Muscle of leg (tissue), 11 donors: Measurements from ENCODE around the gene TMEM62. TPM values are rescaled to one million over a fixed set of nuclear protein-coding genes. Genes with fewer than 3 reads are reported as not detected.

Source experiments
- DNase-seq: peaks from one replicate; pipeline ENCODE4 v3.0.0; 2013
- H3K27ac ChIP-seq: one replicate; pipeline ENCODE4 v1.5.1; 2013; ENCODE audit warnings: mild to moderate bottlenecking, low read length, control low read depth
- H3K27me3 ChIP-seq: one replicate; pipeline ENCODE4 v1.6.1; 2013; ENCODE audit warnings: low read length; ENCODE audit not compliant: control insufficient read depth, insufficient read depth
- H3K36me3 ChIP-seq: one replicate; pipeline ENCODE4 v1.6.1; 2013; ENCODE audit warnings: low read length; ENCODE audit not compliant: control insufficient read depth, insufficient read depth
- H3K4me1 ChIP-seq: one replicate; pipeline ENCODE4 v1.6.1; 2013; ENCODE audit warnings: low read length; ENCODE audit not compliant: control insufficient read depth, insufficient read depth
- H3K4me3 ChIP-seq: one replicate; pipeline ENCODE4 v1.5.1; 2013; ENCODE audit warnings: low read length, control low read depth
- H3K9me3 ChIP-seq: replicated peaks from 2 replicates; pipeline ENCODE4 v1.6.1; 2013; ENCODE audit warnings: low read depth, low read length; ENCODE audit not compliant: control insufficient read depth
- WGBS: methylation state at CpG from one replicate; pipeline ENCODE4 v1.1.5; 2013; ENCODE audit warnings: missing lambda C conversion rate; ENCODE audit not compliant: insufficient coverage; 5-methylcytosine and 5-hydroxymethylcytosine counted together
- polyA plus RNA-seq, 8 donors: library from polyadenylated mRNA; unstranded; fragments of 120-200 nt; gene quantifications; one replicate each; pipeline versions ENCODE4 v1.2.1 to v1.2.3, GENCODE V29; 2013; ENCODE audit warnings: inconsistent platforms in 1 of 8, low replicate concordance in 1 of 8; ENCODE audit not compliant: insufficient read length in 8 of 8, insufficient read depth in 1 of 8
- total RNA-seq: library from RNA; stranded (reverse); fragments of 120-200 nt; gene quantifications from one replicate; pipeline ENCODE4 v1.2.4, GENCODE V29; 2013

Gene TMEM62
- total and polyA plus RNA-seq, 9 donors: 4.8 to 12.1 (median 8.0) TPM

DNA sequence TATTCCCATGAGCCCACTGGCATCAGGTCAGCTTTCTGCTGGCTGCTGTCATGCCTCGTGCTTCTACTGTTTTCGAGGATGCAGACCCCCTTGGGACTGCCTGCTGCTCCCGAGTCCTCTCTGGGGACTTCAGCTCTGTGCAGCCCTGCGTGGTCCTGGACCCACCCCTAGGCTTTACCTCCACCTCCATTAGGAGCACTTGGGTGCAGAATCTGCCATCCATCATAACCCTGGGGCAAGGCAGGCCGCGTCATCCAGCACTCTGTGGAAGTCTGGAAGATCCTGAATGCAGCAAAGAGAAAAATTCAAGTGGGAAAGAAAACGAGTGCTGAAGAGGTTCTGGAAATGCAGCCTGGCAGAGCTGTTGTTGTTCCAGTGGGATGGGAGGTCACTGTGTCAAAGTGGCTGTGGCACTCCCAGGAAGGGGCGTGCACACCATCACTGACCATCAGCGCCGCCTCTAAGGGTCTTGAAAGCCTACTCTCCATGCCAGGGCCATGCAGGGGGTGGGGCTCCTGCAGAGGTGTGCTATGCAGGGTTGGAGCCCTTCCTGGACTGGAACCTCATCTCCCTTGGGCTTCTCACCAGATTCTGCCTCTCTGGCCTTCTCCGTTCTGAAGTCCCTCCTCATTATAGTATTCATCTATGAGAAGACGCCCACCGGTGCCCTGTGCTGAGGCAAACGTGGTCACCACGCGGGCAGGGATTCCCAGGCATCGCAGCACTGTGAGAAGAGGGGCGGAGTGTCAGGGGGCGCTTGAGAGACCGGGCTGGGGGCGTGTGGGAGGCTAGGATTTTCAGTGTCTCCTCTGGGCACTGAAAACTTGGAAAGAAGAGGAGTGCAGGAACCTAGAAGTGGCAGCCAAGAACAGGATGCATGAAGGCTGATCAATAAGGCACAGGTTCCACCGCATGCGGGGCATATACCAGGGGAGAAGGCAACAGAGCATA lies 74.9 kb downstream of the TMEM62 start:
- no peaks in the 10 kb centered on the region for H3K4me1 ChIP-seq
- peaks cover 34% of the 10 kb centered on the region for H3K27me3 ChIP-seq
- no peak overlapping the region for H3K27ac ChIP-seq
- no peaks in the 10 kb centered on the region for H3K36me3 ChIP-seq
- no peak overlapping the region for H3K4me3 ChIP-seq
- 58% methylated on average over 14 of the region's 23 CpGs for WGBS
- no peak for DNase-seq
- H3K9me3 ChIP-seq: no peaks in the 10 kb centered on the region

- Histone ChIP-seq H3K4me1 (no peaks in the 10 kb centered on the region), H3K27me3 (peaks cover 34% of the 10 kb centered on the region), H3K4me3 (no peak overlapping the region), H3K36me3 (no peaks in the 10 kb centered on the region), H3K27ac (no peak overlapping the region), H3K9me3 (no peaks in the 10 kb centered on the region)
- DNase-seq: no peak
- 66% methylated on average over 12 of the region's 13 CpGs for WGBS
Observed at GRCh38 chr15:43209059-43209824, 75.9 kb downstream of the TMEM62 start.

DNA sequence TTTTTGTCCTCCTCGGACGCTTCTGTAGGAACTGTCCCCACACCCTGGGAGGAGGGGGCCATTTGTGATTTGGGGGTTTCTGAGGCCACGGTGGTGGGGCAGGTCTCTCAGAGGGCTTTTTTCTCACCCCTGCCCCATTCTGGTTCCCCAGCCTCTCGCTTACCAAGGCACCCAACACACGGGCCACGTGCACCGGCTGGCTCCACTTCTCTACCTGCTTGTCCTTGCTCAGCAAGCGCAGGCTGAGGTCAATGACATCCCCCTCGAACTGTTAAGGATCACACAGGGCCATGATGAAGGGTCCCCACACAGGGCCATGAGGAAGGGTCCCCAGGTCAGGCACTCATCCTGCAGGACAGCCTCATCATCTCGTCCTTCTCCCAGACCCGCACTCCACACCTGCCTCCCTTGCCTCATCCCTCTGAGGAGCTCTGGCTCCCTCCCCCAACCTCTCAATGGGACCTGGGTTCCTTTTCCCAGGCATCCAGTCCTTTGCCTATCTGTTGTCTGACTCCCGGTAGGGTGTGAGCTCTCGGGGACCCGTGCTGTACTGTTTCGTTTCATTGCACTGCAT lies 76.9 kb downstream of the TMEM62 start:
- Histone ChIP-seq H3K27me3 (peaks cover 33% of the 10 kb centered on the region), H3K4me3 (no peak overlapping the region), H3K36me3 (no peaks in the 10 kb centered on the region), H3K4me1 (no peaks in the 10 kb centered on the region), H3K9me3 (no peaks in the 10 kb centered on the region), H3K27ac (no peak overlapping the region)
- no peak for DNase-seq
- WGBS: 85% methylated on average over 10 of the region's 15 CpGs

DNA sequence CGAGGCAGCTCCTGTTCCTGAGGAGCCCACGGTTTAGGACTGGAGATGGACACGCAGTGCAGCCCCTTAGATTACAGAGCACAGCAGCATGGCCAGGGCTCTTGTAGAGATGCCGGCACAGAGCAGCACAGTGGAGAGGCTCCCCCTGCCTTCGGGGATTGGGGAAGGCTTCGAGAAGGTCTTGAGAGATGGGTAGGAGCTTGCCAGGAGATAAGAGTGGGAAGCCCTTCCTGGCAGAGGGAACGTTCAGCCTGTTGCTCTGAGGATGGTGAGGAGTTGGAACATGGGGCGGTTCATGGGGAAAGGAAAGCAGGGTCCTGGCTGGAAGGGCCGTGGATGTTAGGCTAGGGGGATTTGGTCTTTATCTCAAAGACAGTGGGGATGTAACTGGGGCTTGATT lies 77.4 kb downstream of the TMEM62 start:
- Histone ChIP-seq H3K36me3 (no peaks in the 10 kb centered on the region), H3K4me1 (no peaks in the 10 kb centered on the region), H3K27me3 (peaks cover 33% of the 10 kb centered on the region), H3K27ac (no peak overlapping the region), H3K4me3 (no peak overlapping the region), H3K9me3 (no peaks in the 10 kb centered on the region)
- no peak for DNase-seq
- WGBS: 79% methylated on average over 9 of the region's 9 CpGs

DNA sequence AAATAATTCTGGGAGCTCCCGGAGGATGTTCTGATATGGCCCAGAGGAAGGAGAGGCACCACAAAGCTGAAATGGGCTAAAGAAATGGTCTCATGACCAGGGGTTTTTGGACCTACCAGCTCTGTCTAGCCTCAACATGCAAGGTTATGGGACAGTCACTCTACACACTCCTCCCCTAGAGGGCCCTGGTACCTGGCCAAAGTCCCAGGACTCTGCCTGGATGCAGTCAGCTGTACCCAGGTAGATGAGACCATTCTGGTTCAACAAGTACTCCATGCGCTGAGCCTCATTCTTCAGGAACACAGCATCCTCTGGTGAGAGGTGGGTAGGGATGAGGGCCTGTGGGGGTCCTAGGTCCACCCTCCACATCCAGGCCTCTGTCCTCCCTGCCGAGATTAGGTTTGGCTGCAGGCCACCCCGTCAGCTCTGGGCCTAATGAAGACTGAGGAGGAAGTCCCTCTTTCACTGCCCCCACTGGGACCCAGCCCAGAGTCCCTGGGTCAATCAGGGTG lies 77.9 kb downstream of the TMEM62 start:
- Histone ChIP-seq H3K36me3 (no peaks in the 10 kb centered on the region), H3K27me3 (peaks cover 33% of the 10 kb centered on the region), H3K4me1 (no peaks in the 10 kb centered on the region), H3K9me3 (no peaks in the 10 kb centered on the region), H3K4me3 (no peak overlapping the region), H3K27ac (no peak overlapping the region)
- WGBS: 80% methylated on average over 1 of the region's 4 CpGs
- DNase-seq: no peak

DNA sequence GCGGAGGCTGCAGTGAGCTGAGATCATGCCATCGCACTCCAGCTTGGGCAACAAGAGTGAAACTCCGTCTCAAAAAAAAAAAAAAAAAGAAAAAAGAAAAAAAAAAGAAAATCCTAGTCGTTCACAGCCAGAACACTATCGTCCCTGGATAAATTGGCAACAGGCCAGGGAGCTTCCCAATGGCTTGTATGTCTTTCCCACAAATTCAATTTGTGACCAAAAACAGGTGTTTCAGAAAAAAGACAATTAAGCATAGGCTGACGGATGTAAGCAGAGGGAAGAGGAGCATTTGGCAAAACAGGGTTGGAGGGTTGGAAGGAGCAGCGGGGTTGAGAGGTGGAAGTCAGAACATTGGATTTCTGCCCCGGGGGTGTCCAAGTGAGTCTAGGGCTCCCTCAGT lies 78.9 kb downstream of the TMEM62 start:
- 69% methylated on average over 3 of the region's 8 CpGs for WGBS
- Histone ChIP-seq H3K27me3 (peaks cover 33% of the 10 kb centered on the region), H3K4me1 (no peaks in the 10 kb centered on the region), H3K36me3 (no peaks in the 10 kb centered on the region), H3K27ac (no peak overlapping the region), H3K9me3 (no peaks in the 10 kb centered on the region), H3K4me3 (no peak overlapping the region)
- DNase-seq: no peak

- Histone ChIP-seq H3K4me3 (no peak overlapping the region), H3K9me3 (no peaks in the 10 kb centered on the region), H3K27me3 (peaks cover 30% of the 10 kb centered on the region), H3K36me3 (no peaks in the 10 kb centered on the region), H3K27ac (no peak overlapping the region), H3K4me1 (no peaks in the 10 kb centered on the region)
- DNase-seq: no peak
Observed at GRCh38 chr15:43212951-43213350, 79.6 kb downstream of the TMEM62 start.

GRCh38 chr15:43213466-43213865 lies 80.1 kb downstream of the TMEM62 start:
- no peak overlapping the region for H3K4me3 ChIP-seq
- no peaks in the 10 kb centered on the region for H3K9me3 ChIP-seq
- no peak for DNase-seq
- H3K36me3 ChIP-seq: no peaks in the 10 kb centered on the region
- 75% methylated on average over 3 of the region's 5 CpGs for WGBS
- H3K27me3 ChIP-seq: peaks cover 25% of the 10 kb centered on the region
- no peak overlapping the region for H3K27ac ChIP-seq
- H3K4me1 ChIP-seq: no peaks in the 10 kb centered on the region

DNA sequence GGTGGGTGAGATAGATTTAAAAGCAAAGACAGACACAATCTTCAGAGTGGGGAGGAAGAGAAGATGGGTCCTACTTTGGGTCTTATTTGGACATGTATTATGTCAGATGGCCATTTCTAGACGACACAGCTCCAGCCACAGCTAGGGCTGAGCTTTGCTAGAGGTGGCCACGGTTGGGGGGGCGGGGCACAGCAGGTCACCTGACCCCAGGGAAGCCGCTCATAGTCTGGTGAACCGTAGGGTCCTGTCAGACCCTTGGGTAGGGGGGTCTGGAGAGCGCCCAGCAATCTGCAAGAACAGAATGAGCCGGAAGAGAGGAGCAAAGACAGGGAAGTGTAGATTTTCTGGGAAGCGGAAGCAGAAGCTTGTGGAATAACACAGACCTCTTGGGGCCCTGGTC lies 80.8 kb downstream of the TMEM62 start:
- no peak overlapping the region for H3K4me3 ChIP-seq

More for the DNA sequence above, 80.8 kb downstream of the TMEM62 start:
- Histone ChIP-seq H3K9me3 (no peaks in the 10 kb centered on the region), H3K4me1 (no peaks in the 10 kb centered on the region), H3K27me3 (peaks cover 20% of the 10 kb centered on the region), H3K27ac (no peak overlapping the region), H3K36me3 (no peaks in the 10 kb centered on the region)
- DNase-seq: no peak
- WGBS: 61% methylated on average over 7 of the region's 8 CpGs
